Measurements from ENCODE around the gene ZNF280B. TPM values are rescaled to one million over a fixed set of nuclear protein-coding genes. Genes with fewer than 3 reads are reported as not detected.

The ZNF280B gene
- total RNA-seq, result 1 to 10 TPM; 2.1 to 3.6 (median 2.2) TPM
- polyA plus RNA-seq, result 1 to 10 TPM; 2.3 to 2.7 TPM
- total RNA-seq, result 3.6 reads per million, percentile 19 among the genes with 10 or more reads in this experiment

- peak within 1 kb of the TSS in 8 of 9 donors; percentile 30 to 82 (median 66) for H3K27ac Mint-ChIP-seq
- peak within 1 kb of the TSS; percentile 67 for H3K27ac ChIP-seq (ENCODE audit: low read depth, low read length)
- H3K4me3 ChIP-seq (ENCODE audit: low read length), result peak within 1 kb of the TSS; percentile 61
- no peaks in the 10 kb centered on the region for H3K27me3 ChIP-seq (ENCODE audit: control insufficient read depth in 2 of 2, insufficient read depth in 2 of 2, low read length in 2 of 2)
- peaks cover 9 to 36% (median 25%) of the 10 kb centered on the region in 7 donors for H3K4me1 Mint-ChIP-seq
- H3K9me3 Mint-ChIP-seq, result peaks cover 0 to 24% (median 5%) of the 10 kb centered on the region in 11 donors
- peaks cover 0 to 3% (median 0%) of the 10 kb centered on the region in 3 experiments for H3K36me3 ChIP-seq (ENCODE audit: control insufficient read depth in 2 of 3, insufficient read depth in 3 of 3, low read length in 3 of 3)
- peaks cover 16 to 27% (median 22%) of the 10 kb centered on the region in 5 donors for H3K36me3 Mint-ChIP-seq
- peak within 1 kb of the TSS; percentile 74 to 91 (median 84) for H3K4me3 Mint-ChIP-seq
- ATAC-seq, result peak; percentile 99
- H3K9me3 ChIP-seq (ENCODE audit: control insufficient read depth in 2 of 3, low read length in 3 of 3), result peaks cover 0 to 5% (median 0%) of the 10 kb centered on the region in 3 experiments
- peak; percentile 70 to 82 (median 79) for DNase-seq
- intact Hi-C loops (cut with micrococcal nuclease), result no loop called here
- peaks cover 0 to 17% (median 5%) of the 10 kb centered on the region in 5 donors for H3K27me3 Mint-ChIP-seq
- CTCF ChIA-PET, result interaction anchor here (1.0 to 1.2 kb wide), 2 partner anchors 19 to 44 kb away, joined by 3 read pairs; no protein-coding TSS in a partner anchor
- H3K4me1 ChIP-seq (ENCODE audit: control insufficient read depth in 2 of 2, insufficient read depth in 2 of 2, low read length in 2 of 2), result peaks cover 0 to 15% of the 10 kb centered on the region in 2 donors
- POLR2A ChIA-PET, result interaction anchor here (0.5 kb wide), 1 partner anchor 211 kb away, joined by 5 read pairs; no protein-coding TSS in a partner anchor
Observed at GRCh38 chr22:22508274-22509176, at the start of gene ZNF280B. Gene ZNF280B (minus strand): TSS chr22:22508742. CDS start chr22:22489398, 19,344 bp downstream.

- Histone ChIP-seq H3K9me3 (ENCODE audit: control insufficient read depth in 2 of 3, low read length in 3 of 3) (no peaks in the 10 kb centered on the region), H3K4me1 (ENCODE audit: control insufficient read depth in 2 of 2, insufficient read depth in 2 of 2, low read length in 2 of 2) (peaks cover 0 to 4% of the 10 kb centered on the region in 2 donors), H3K4me3 (ENCODE audit: low read length) (no peak overlapping the region), H3K27me3 (ENCODE audit: control insufficient read depth in 2 of 2, insufficient read depth in 2 of 2, low read length in 2 of 2) (no peaks in the 10 kb centered on the region), H3K27ac (ENCODE audit: low read depth, low read length) (no peak overlapping the region), H3K36me3 (ENCODE audit: control insufficient read depth in 2 of 3, insufficient read depth in 3 of 3, low read length in 3 of 3) (no peaks in the 10 kb centered on the region)
- ChIA-PET CTCF (no interaction called here), POLR2A (no interaction called here)
- peaks cover 0 to 4% (median 0%) of the 10 kb centered on the region in 7 donors for H3K4me1 Mint-ChIP-seq
- peaks cover 0 to 6% (median 0%) of the 10 kb centered on the region in 5 donors for H3K27me3 Mint-ChIP-seq
- H3K36me3 Mint-ChIP-seq, result no peaks in the 10 kb centered on the region
- no peak for ATAC-seq
- no peak for DNase-seq
- no peak overlapping the region for H3K27ac Mint-ChIP-seq
- H3K9me3 Mint-ChIP-seq, result no peaks in the 10 kb centered on the region
- no peak overlapping the region for H3K4me3 Mint-ChIP-seq
- intact Hi-C loops (cut with micrococcal nuclease), result no loop called here
Observed at GRCh38 chr22:22556995-22557925, 48.7 kb upstream of the ZNF280B start.

GRCh38 chr22:22556578-22556977 is 48.0 kb upstream of the ZNF280B start:
- no peaks in the 10 kb centered on the region for H3K9me3 ChIP-seq (ENCODE audit: control insufficient read depth in 2 of 3, low read length in 3 of 3)
- ATAC-seq (no peak), DNase-seq (no peak)
- ChIA-PET CTCF (no interaction called here), POLR2A (no interaction called here)
- no peak overlapping the region for H3K4me3 Mint-ChIP-seq
- peaks cover 0 to 6% (median 0%) of the 10 kb centered on the region in 5 donors for H3K27me3 Mint-ChIP-seq
- no peaks in the 10 kb centered on the region for H3K36me3 ChIP-seq (ENCODE audit: control insufficient read depth in 2 of 3, insufficient read depth in 3 of 3, low read length in 3 of 3)
- no peak overlapping the region for H3K27ac ChIP-seq (ENCODE audit: low read depth, low read length)
- no peak overlapping the region for H3K27ac Mint-ChIP-seq
- H3K27me3 ChIP-seq (ENCODE audit: control insufficient read depth in 2 of 2, insufficient read depth in 2 of 2, low read length in 2 of 2), result no peaks in the 10 kb centered on the region
- intact Hi-C loops (cut with micrococcal nuclease), result no loop called here
- H3K9me3 Mint-ChIP-seq, result no peaks in the 10 kb centered on the region
- H3K36me3 Mint-ChIP-seq, result no peaks in the 10 kb centered on the region
- no peak overlapping the region for H3K4me3 ChIP-seq (ENCODE audit: low read length)
- H3K4me1 ChIP-seq (ENCODE audit: control insufficient read depth in 2 of 2, insufficient read depth in 2 of 2, low read length in 2 of 2), result peaks cover 0 to 4% of the 10 kb centered on the region in 2 donors
- H3K4me1 Mint-ChIP-seq, result peaks cover 0 to 4% (median 0%) of the 10 kb centered on the region in 7 donors

- no peaks in the 10 kb centered on the region for H3K9me3 Mint-ChIP-seq
- Histone ChIP-seq H3K36me3 (ENCODE audit: control insufficient read depth in 2 of 3, insufficient read depth in 3 of 3, low read length in 3 of 3) (no peaks in the 10 kb centered on the region), H3K9me3 (ENCODE audit: control insufficient read depth in 2 of 3, low read length in 3 of 3) (no peaks in the 10 kb centered on the region), H3K4me3 (ENCODE audit: low read length) (no peak overlapping the region), H3K27me3 (ENCODE audit: control insufficient read depth in 2 of 2, insufficient read depth in 2 of 2, low read length in 2 of 2) (no peaks in the 10 kb centered on the region), H3K27ac (ENCODE audit: low read depth, low read length) (no peak overlapping the region), H3K4me1 (ENCODE audit: control insufficient read depth in 2 of 2, insufficient read depth in 2 of 2, low read length in 2 of 2) (peaks cover 0 to 4% of the 10 kb centered on the region in 2 donors)
- DNase-seq (no peak), ATAC-seq (no peak)
- H3K36me3 Mint-ChIP-seq, result no peaks in the 10 kb centered on the region
- ChIA-PET CTCF (no interaction called here), POLR2A (no interaction called here)
- peaks cover 0 to 4% (median 0%) of the 10 kb centered on the region in 7 donors for H3K4me1 Mint-ChIP-seq
- no peak overlapping the region for H3K4me3 Mint-ChIP-seq
- peaks cover 0 to 6% (median 0%) of the 10 kb centered on the region in 5 donors for H3K27me3 Mint-ChIP-seq
- intact Hi-C loops (cut with micrococcal nuclease), result no loop called here
- no peak overlapping the region for H3K27ac Mint-ChIP-seq
Observed at GRCh38 chr22:22555596-22555995, 47.1 kb upstream of the ZNF280B start.

GRCh38 chr22:22554587-22555284 is 46.2 kb upstream of the ZNF280B start:
- peaks cover 0 to 4% of the 10 kb centered on the region in 2 donors for H3K4me1 ChIP-seq (ENCODE audit: control insufficient read depth in 2 of 2, insufficient read depth in 2 of 2, low read length in 2 of 2)
- no peak for DNase-seq
- H3K4me1 Mint-ChIP-seq, result peaks cover 0 to 4% (median 0%) of the 10 kb centered on the region in 7 donors
- H3K36me3 ChIP-seq (ENCODE audit: control insufficient read depth in 2 of 3, insufficient read depth in 3 of 3, low read length in 3 of 3), result no peaks in the 10 kb centered on the region
- peaks cover 0 to 3% (median 0%) of the 10 kb centered on the region in 5 donors for H3K27me3 Mint-ChIP-seq
- intact Hi-C loops (cut with micrococcal nuclease), result no loop called here
- CTCF ChIA-PET, result no interaction called here
- no peaks in the 10 kb centered on the region for H3K36me3 Mint-ChIP-seq
- no peak overlapping the region for H3K4me3 ChIP-seq (ENCODE audit: low read length)
- H3K9me3 Mint-ChIP-seq, result no peaks in the 10 kb centered on the region
- H3K9me3 ChIP-seq (ENCODE audit: control insufficient read depth in 2 of 3, low read length in 3 of 3), result no peaks in the 10 kb centered on the region
- peak overlapping the region in 1 of 9 donors; percentile 11 for H3K27ac Mint-ChIP-seq
- H3K27ac ChIP-seq (ENCODE audit: low read depth, low read length), result no peak overlapping the region
- no peaks in the 10 kb centered on the region for H3K27me3 ChIP-seq (ENCODE audit: control insufficient read depth in 2 of 2, insufficient read depth in 2 of 2, low read length in 2 of 2)
- ATAC-seq, result no peak
- H3K4me3 Mint-ChIP-seq, result no peak overlapping the region
- POLR2A ChIA-PET, result no interaction called here
